Measurements from ENCODE around the gene TFPI.

DNA sequence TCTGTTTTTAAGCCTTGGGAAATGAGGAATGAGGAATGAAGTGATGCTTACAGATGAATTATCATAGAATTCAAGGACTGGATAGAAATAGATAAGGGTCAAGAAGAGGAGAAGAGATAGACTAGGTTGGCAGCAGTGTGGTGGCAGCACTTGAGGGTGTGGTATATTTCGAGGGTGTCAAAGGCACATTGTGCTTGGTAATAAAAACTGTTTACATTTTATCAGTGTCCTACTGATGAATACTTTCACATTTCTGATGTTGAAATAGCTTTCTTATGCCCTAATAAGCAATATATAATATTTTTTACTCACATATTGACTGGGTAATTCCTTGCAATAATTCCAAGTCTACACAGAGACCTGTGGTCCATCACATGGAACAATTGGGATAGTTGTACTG lies 3.4 kb downstream of the TFPI start:
- TF ChIP-seq, protein P1, sequence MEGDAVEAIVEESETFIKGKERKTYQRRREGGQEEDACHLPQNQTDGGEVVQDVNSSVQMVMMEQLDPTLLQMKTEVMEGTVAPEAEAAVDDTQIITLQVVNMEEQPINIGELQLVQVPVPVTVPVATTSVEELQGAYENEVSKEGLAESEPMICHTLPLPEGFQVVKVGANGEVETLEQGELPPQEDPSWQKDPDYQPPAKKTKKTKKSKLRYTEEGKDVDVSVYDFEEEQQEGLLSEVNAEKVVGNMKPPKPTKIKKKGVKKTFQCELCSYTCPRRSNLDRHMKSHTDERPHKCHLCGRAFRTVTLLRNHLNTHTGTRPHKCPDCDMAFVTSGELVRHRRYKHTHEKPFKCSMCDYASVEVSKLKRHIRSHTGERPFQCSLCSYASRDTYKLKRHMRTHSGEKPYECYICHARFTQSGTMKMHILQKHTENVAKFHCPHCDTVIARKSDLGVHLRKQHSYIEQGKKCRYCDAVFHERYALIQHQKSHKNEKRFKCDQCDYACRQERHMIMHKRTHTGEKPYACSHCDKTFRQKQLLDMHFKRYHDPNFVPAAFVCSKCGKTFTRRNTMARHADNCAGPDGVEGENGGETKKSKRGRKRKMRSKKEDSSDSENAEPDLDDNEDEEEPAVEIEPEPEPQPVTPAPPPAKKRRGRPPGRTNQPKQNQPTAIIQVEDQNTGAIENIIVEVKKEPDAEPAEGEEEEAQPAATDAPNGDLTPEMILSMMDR (IDR thresholded peaks at IDR 0.05), result no peak
- no peak for TF ChIP-seq EP300 (IDR thresholded peaks at IDR 0.05)
- no peak for TF ChIP-seq POLR2A (IDR thresholded peaks at IDR 0.05)
